Upper lobe of right lung (tissue), 1 donor: ENCODE results near the gene TOM1. TPM values are rescaled to one million over a fixed set of nuclear protein-coding genes. Genes with fewer than 3 reads are reported as not detected.

Source experiments
- ATAC-seq: fragments of 200-7000 bp; cut with Tn5 transposase; one replicate; pipeline ENCODE4 v1.9.1; 2020; ENCODE audit warnings: mild to moderate bottlenecking, moderate library complexity
- DNase-seq: peaks from one replicate; pipeline ENCODE4 v3.0.0-alpha.2; 2020
- H3K27ac ChIP-seq: fragments of 200-600 bp; one replicate; pipeline ENCODE4 v1.8.0; 2022
- H3K27me3 ChIP-seq: fragments of 200-600 bp; one replicate; pipeline ENCODE4 v1.8.0; 2022; ENCODE audit warnings: mild to moderate bottlenecking
- H3K36me3 ChIP-seq: fragments of 200-600 bp; one replicate; pipeline ENCODE4 v1.8.0; 2022
- H3K4me1 ChIP-seq: fragments of 200-600 bp; one replicate; pipeline ENCODE4 v1.8.0; 2022
- H3K4me3 ChIP-seq: fragments of 200-600 bp; one replicate; pipeline ENCODE4 v1.8.0; 2022; ENCODE audit warnings: mild to moderate bottlenecking
- H3K9me3 ChIP-seq: fragments of 200-600 bp; one replicate; pipeline ENCODE4 v1.8.0; 2022
- intact Hi-C: fragments of 100-400 bp; cut with DNase I; formaldehyde crosslinking; loops from one replicate; pipeline ENCODE4 v1.11.0; 2022
- total RNA-seq: library from RNA; stranded (reverse); fragmentation: NEBNext Ultra II Directional; extraction: Animal tissue kit (Norgen Biotek cat#: 25700); gene quantifications from one replicate; pipeline ENCODE4 v1.2.1, GENCODE V29; 2021
- TF ChIP-seq, protein P1 (sequence below): fragments of 200-600 bp; IDR thresholded peaks from one replicate; pipeline ENCODE4 v1.8.0; 2022; ENCODE audit warnings: antibody characterized with exemption
- donor health status: DM: no; HTN: yes; CAD: no; lungs with severe emphysema.

The TOM1 gene
- total RNA-seq, 1 donor from 2014 or later = 101 TPM

DNA sequence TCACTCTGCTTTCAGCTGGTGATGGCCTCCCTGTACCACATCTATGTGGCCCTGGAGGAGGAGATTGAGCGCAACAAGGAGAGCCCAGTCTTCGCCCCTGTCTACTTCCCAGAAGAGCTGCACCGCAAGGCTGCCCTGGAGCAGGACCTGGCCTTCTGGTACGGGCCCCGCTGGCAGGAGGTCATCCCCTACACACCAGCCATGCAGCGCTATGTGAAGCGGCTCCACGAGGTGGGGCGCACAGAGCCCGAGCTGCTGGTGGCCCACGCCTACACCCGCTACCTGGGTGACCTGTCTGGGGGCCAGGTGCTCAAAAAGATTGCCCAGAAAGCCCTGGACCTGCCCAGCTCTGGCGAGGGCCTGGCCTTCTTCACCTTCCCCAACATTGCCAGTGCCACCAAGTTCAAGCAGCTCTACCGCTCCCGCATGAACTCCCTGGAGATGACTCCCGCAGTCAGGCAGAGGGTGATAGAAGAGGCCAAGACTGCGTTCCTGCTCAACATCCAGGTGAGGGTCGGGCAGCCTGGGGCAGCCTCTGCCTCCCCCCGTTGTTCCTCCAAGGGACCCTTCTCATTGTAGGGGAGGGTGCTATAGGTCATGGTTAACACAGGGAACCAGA lies 87.1 kb downstream of the TOM1 start:
- peaks cover 42% of the 10 kb centered on the region for H3K36me3 ChIP-seq
- H3K4me3 ChIP-seq = no peak overlapping the region
- H3K27ac ChIP-seq = no peak overlapping the region
- intact Hi-C loops = no loop called here
- ATAC-seq (no peak), DNase-seq (no peak)
- TF ChIP-seq, protein P1, sequence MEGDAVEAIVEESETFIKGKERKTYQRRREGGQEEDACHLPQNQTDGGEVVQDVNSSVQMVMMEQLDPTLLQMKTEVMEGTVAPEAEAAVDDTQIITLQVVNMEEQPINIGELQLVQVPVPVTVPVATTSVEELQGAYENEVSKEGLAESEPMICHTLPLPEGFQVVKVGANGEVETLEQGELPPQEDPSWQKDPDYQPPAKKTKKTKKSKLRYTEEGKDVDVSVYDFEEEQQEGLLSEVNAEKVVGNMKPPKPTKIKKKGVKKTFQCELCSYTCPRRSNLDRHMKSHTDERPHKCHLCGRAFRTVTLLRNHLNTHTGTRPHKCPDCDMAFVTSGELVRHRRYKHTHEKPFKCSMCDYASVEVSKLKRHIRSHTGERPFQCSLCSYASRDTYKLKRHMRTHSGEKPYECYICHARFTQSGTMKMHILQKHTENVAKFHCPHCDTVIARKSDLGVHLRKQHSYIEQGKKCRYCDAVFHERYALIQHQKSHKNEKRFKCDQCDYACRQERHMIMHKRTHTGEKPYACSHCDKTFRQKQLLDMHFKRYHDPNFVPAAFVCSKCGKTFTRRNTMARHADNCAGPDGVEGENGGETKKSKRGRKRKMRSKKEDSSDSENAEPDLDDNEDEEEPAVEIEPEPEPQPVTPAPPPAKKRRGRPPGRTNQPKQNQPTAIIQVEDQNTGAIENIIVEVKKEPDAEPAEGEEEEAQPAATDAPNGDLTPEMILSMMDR = no peak
- no peaks in the 10 kb centered on the region for H3K27me3 ChIP-seq
- peaks cover 6% of the 10 kb centered on the region for H3K4me1 ChIP-seq
- H3K9me3 ChIP-seq = no peaks in the 10 kb centered on the region

DNA sequence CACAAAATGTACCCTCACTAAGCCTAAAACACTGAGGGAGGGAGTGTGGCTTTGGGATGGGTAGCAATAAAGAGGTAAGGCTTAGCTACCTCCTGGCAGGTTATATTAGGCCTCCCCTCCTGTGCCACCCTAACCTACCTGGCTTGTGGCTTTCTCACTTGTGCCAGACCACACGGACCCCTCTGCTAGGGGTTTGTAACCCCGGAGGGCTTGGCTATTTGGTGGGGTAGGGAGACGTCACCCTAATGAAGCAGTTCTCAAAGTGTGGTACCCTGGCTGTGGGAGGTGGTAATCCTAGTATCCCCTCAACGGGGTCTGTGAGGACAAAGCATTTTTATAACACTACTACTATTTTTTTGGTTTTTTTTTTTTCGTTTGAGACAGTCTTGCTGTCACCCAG lies 91.2 kb downstream of the TOM1 start:
- Histone ChIP-seq H3K36me3 (peaks cover 60% of the 10 kb centered on the region), H3K4me1 (no peaks in the 10 kb centered on the region), H3K27me3 (no peaks in the 10 kb centered on the region), H3K9me3 (no peaks in the 10 kb centered on the region), H3K4me3 (no peak overlapping the region), H3K27ac (no peak overlapping the region)
- TF ChIP-seq, protein P1 = no peak
- intact Hi-C loops = no loop called here
- DNase-seq = no peak
- no peak for ATAC-seq

DNA sequence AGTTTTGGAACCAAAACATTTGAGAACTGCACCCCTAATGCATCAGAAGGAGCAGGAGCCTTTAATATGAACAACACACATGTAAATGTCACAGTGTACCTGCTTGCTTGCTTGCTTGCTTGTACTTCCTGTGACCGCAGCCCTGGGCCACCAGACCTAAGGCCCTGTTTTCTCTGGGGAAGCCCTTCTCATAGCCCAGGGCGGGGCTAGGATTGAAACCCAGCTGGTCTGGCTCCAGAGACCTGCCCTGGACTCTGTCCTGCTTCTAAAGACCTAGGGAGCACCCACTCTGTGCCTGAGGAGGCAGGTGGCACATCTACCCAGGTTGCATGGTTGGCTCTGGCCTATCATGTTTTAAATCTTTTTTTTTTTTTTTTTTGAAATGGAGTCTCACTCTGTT lies 92.7 kb downstream of the TOM1 start:
- no peak for ATAC-seq
- no peak for DNase-seq
- Histone ChIP-seq H3K27me3 (no peaks in the 10 kb centered on the region), H3K4me1 (no peaks in the 10 kb centered on the region), H3K36me3 (peaks cover 45% of the 10 kb centered on the region), H3K27ac (no peak overlapping the region), H3K9me3 (no peaks in the 10 kb centered on the region), H3K4me3 (no peak overlapping the region)
- intact Hi-C loops = no loop called here
- TF ChIP-seq, protein P1 = no peak

DNA sequence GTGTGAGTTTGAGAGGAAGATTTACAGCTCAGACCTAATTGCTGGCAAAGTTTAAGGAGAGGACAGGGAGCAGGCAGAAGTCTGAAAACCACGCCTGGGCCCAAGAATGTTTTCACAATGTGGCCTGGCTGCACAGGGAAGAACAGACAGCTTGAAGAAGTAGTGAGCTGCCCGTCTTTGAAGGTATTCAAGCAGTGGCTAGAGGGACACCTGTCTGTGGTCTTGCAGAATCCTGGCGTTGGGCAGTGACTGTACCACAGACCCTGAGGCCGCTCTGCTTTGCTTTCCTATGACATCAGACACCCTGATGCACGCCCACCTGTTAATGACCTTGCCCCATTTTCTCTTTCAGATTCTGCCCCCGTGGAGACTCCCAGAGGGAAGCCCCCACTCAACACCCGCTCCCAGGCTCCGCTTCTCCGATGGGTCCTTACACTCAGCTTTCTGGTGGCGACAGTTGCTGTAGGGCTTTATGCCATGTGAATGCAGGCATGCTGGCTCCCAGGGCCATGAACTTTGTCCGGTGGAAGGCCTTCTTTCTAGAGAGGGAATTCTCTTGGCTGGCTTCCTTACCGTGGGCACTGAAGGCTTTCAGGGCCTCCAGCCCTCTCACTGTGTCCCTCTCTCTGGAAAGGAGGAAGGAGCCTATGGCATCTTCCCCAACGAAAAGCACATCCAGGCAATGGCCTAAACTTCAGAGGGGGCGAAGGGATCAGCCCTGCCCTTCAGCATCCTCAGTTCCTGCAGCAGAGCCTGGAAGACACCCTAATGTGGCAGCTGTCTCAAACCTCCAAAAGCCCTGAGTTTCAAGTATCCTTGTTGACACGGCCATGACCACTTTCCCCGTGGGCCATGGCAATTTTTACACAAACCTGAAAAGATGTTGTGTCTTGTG lies 93.7 kb downstream of the TOM1 start:
- Histone ChIP-seq H3K27ac (no peak overlapping the region), H3K36me3 (peaks cover 36% of the 10 kb centered on the region), H3K4me1 (no peaks in the 10 kb centered on the region), H3K27me3 (no peaks in the 10 kb centered on the region), H3K4me3 (no peak overlapping the region), H3K9me3 (no peaks in the 10 kb centered on the region)
- DNase-seq (no peak), ATAC-seq (no peak)
- TF ChIP-seq, protein P1 = no peak
- intact Hi-C loops = no loop called here

DNA sequence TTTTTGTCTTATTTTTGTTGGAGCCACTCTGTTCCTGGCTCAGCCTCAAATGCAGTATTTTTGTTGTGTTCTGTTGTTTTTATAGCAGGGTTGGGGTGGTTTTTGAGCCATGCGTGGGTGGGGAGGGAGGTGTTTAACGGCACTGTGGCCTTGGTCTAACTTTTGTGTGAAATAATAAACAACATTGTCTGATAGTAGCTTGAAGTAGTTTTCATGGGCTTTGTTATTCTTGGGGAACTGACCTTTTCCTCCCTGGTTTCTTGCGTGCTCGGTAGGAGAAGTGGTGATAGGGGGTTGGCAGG lies 94.3 kb downstream of the TOM1 start:
- H3K27me3 ChIP-seq = no peaks in the 10 kb centered on the region
- no peak overlapping the region for H3K4me3 ChIP-seq
- intact Hi-C loops = no loop called here
- no peak for DNase-seq
- no peaks in the 10 kb centered on the region for H3K9me3 ChIP-seq
- peaks cover 36% of the 10 kb centered on the region for H3K36me3 ChIP-seq
- no peak overlapping the region for H3K27ac ChIP-seq
- no peak for ATAC-seq
- no peaks in the 10 kb centered on the region for H3K4me1 ChIP-seq
- TF ChIP-seq, protein P1 = no peak
